ENCODE data around the gene FEZ2.

Gene FEZ2

DNA sequence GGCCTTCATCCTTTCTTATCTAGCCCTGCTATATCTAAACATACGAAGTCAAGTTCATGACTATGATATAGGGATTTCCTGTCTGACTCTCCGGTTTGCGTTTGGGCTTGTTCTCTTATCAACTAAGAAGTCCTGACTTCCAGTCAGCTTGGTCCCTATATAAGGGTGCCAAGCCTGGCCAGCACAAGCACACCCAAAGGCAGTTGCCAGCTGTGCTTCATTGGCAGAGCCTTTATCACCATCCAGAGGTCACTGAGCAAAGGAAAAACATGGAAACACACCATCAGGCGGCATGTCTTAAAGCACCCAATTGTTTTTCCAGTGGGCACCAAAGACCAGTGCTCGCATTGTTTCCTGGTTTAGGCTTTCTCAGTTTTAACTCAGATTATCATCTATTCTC, 72.7 kb downstream of the FEZ2 start (continued):
- TF ChIP-seq CSRNP3 (CRISPR knock-in tag; IDR thresholded peaks at IDR 0.05) (no peak), ZNF8 (CRISPR knock-in tag; IDR thresholded peaks at IDR 0.05) (no peak), TCF4 (CRISPR knock-in tag; IDR thresholded peaks at IDR 0.05; ENCODE audit: borderline replicate concordance) (no peak), GLIS3 (CRISPR knock-in tag; IDR thresholded peaks at IDR 0.05) (no peak), BACH2 (CRISPR knock-in tag; IDR thresholded peaks at IDR 0.05; ENCODE audit: borderline replicate concordance) (no peak), ZC3H10 (CRISPR knock-in tag; IDR thresholded peaks at IDR 0.05) (no peak)

GRCh38 chr2:36523153-36523552, 74.8 kb downstream of the FEZ2 start:
- TF ChIP-seq POU6F1 (CRISPR knock-in tag; IDR thresholded peaks at IDR 0.05; ENCODE audit: borderline replicate concordance, low read depth) (no peak), GLIS3 (CRISPR knock-in tag; IDR thresholded peaks at IDR 0.05) (no peak)
- TF ChIP-seq, protein P1, sequence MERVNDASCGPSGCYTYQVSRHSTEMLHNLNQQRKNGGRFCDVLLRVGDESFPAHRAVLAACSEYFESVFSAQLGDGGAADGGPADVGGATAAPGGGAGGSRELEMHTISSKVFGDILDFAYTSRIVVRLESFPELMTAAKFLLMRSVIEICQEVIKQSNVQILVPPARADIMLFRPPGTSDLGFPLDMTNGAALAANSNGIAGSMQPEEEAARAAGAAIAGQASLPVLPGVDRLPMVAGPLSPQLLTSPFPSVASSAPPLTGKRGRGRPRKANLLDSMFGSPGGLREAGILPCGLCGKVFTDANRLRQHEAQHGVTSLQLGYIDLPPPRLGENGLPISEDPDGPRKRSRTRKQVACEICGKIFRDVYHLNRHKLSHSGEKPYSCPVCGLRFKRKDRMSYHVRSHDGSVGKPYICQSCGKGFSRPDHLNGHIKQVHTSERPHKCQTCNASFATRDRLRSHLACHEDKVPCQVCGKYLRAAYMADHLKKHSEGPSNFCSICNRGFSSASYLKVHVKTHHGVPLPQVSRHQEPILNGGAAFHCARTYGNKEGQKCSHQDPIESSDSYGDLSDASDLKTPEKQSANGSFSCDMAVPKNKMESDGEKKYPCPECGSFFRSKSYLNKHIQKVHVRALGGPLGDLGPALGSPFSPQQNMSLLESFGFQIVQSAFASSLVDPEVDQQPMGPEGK (CRISPR knock-in tag; IDR thresholded peaks at IDR 0.05; ENCODE audit: borderline replicate concordance), result no peak
- no peak for ATAC-seq

DNA sequence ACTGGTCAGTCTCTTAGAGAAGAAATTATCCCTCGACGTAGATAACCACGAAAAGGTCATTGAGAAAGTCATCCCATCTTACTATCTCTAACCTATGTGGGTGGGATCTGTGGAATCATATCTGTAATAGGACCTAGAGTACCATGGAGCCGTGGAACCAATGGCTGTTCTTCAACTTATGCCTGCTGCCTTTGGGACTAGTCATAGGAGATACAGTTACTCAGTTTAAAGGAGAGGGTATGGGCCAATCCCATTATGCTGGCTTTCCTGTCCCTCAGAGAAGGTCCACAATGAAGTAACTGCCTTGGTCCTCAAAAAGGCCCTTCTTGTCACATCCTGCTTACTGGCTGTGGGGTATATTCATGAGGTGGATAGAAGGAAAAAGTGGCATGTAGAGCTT, 77.5 kb downstream of the FEZ2 start:
- TF ChIP-seq, protein P2, sequence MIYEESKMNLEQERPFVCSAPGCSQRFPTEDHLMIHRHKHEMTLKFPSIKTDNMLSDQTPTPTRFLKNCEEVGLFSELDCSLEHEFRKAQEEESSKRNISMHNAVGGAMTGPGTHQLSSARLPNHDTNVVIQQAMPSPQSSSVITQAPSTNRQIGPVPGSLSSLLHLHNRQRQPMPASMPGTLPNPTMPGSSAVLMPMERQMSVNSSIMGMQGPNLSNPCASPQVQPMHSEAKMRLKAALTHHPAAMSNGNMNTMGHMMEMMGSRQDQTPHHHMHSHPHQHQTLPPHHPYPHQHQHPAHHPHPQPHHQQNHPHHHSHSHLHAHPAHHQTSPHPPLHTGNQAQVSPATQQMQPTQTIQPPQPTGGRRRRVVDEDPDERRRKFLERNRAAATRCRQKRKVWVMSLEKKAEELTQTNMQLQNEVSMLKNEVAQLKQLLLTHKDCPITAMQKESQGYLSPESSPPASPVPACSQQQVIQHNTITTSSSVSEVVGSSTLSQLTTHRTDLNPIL (CRISPR knock-in tag; IDR thresholded peaks at IDR 0.05; ENCODE audit: low read depth), result no peak
- TF ChIP-seq ZFP3 (CRISPR knock-in tag; IDR thresholded peaks at IDR 0.05), result no peak
- TF ChIP-seq ARNTL (CRISPR knock-in tag; IDR thresholded peaks at IDR 0.05; ENCODE audit: borderline replicate concordance, low read depth), result no peak
- TF ChIP-seq ZC3H10 (CRISPR knock-in tag; IDR thresholded peaks at IDR 0.05), result no peak
- no peak for TF ChIP-seq ZNF565 (CRISPR knock-in tag; conservative IDR thresholded peaks at IDR 0.05; ENCODE audit: low read depth)
- TF ChIP-seq TSHZ2 (CRISPR knock-in tag; IDR thresholded peaks at IDR 0.05), result no peak
- no peak for TF ChIP-seq TOX (CRISPR knock-in tag; IDR thresholded peaks at IDR 0.05; ENCODE audit: borderline replicate concordance)
- no peak for TF ChIP-seq ISL1 (CRISPR knock-in tag; IDR thresholded peaks at IDR 0.05)
- TF ChIP-seq TCF4 (CRISPR knock-in tag; IDR thresholded peaks at IDR 0.05; ENCODE audit: borderline replicate concordance), result no peak
- no peak for TF ChIP-seq ZFP30 (CRISPR knock-in tag; IDR thresholded peaks at IDR 0.05)
- no peak for TF ChIP-seq PPARA (CRISPR knock-in tag; IDR thresholded peaks at IDR 0.05; ENCODE audit: borderline replicate concordance)
- no peak for TF ChIP-seq ESRRG (CRISPR knock-in tag; IDR thresholded peaks at IDR 0.05)
- TF ChIP-seq OSR1 (CRISPR knock-in tag; IDR thresholded peaks at IDR 0.05), result no peak
- no peak for TF ChIP-seq CSRNP3 (CRISPR knock-in tag; IDR thresholded peaks at IDR 0.05)
- TF ChIP-seq CSDC2 (CRISPR knock-in tag; IDR thresholded peaks at IDR 0.05), result no peak
- peak; percentile 6; the same call in 2 of the 3 replicates for ATAC-seq
